SW480 (cell line): ENCODE measurements around the gene TUBG2.

Experiments
- DNase-seq: peaks from one replicate; pipeline ENCODE4 v3.0.0-alpha.2; 2016; ENCODE audit warnings: low spot score

The TUBG2 gene

DNA sequence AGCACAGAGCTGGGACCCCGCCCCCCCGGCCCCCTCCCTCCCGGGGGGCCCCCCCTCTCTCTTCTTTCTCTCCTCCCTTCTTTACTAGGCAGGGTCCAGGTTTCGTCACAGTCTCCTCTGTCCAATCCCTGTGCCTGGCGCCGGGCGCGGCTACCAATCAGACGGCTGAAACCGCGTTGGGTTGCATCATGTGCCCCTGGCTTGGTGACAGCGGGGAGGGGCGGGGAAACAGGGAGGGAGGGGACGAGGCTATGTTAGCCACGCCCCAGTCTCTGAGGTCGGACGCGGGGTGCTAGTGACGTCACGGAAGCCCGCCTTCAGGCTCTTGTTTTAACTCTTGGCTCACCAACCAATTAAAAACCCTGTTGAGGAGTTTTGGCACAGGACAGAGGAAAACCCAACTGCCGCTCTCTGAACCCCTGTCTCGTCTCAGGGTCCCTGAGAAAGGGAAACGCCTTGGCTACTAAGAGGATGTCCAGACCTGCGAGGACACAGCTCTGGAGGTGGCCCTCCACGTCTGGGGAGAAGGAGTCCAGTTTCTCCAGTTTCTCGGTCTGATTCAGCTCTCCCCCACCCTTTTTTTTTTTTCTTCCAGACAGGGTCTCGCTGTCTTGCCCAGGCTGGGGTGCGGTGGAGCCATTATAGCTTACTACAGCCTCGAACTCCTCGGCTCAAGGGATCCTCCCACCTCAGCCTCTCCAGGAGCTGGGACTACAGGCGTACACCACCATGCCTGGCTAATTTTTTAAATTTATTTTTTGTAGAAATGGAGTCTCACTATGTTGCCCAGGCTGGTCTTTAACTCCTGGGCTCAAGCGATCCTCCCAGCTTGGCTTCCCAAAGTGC, 18.2 kb downstream of the TUBG2 start:
- peak; percentile 99 for DNase-seq

DNA sequence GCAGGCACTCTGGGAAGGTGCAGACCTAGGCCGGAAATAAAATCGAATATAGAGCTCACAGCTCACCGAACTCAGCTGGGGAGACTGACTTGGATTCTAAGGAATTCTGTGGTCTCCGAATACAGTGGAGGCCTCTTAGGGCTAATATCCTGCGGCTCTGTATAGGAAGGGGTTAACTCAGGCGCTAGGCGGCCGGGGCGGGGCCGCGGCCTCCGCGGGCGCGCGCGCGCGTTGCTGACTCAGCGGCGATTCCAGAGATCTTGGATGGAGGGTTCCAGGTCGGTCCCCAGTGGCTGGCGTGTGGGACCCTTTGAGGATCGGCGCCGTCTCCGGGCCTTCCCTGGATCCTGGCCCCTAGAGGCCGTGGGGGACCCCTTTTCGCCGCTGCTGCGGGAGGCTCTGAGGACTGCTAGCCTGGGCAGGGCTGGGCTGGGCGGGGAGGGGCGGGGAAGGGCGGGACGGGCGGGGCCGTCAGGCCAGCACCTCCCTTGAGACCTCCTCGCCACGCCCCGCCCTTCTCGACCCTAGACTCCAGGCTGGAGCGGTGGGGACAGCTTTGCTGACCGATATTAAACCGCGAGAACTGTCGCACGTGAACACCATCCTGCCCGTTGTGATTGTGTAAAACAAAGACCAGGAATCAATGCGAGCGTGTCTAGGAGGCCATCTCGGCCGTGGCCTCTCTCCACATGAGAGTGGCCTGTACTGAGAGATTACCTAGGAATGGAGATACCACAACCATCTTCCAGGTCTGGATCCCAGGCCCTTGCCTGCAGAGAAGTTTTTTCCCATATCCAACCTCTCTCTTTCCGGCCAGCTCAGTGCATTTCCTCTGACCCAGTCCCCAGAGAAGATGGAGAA, 19.1 kb downstream of the TUBG2 start:
- DNase-seq, result peak; percentile 90

DNA sequence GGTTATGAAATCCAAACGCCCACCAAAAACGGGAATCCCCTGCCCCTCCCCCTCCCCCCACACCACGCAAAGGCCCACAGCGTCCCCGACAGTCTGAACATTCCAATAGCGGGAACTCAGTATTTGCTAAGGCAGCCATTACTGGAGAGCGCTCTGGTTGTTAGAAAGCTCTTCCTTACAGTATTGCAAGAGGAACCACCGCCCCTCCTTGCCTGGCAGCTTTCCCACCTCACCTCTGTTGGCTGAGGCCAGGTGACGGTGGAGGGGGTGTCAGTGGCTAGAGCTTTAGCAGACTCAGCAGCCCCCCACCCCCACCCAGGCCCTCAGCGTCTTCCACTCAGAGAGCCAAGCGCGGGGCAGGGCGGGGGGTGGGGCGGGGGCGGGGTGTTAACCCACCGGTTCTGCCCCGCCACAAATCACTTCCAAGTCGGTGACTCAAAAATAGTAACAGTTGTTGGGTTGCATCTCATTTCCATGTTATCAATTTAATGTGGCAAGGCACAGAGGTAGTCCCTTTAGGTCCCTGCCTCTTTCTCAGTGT, 19.9 kb downstream of the TUBG2 start:
- peak; percentile 74 for DNase-seq

DNA sequence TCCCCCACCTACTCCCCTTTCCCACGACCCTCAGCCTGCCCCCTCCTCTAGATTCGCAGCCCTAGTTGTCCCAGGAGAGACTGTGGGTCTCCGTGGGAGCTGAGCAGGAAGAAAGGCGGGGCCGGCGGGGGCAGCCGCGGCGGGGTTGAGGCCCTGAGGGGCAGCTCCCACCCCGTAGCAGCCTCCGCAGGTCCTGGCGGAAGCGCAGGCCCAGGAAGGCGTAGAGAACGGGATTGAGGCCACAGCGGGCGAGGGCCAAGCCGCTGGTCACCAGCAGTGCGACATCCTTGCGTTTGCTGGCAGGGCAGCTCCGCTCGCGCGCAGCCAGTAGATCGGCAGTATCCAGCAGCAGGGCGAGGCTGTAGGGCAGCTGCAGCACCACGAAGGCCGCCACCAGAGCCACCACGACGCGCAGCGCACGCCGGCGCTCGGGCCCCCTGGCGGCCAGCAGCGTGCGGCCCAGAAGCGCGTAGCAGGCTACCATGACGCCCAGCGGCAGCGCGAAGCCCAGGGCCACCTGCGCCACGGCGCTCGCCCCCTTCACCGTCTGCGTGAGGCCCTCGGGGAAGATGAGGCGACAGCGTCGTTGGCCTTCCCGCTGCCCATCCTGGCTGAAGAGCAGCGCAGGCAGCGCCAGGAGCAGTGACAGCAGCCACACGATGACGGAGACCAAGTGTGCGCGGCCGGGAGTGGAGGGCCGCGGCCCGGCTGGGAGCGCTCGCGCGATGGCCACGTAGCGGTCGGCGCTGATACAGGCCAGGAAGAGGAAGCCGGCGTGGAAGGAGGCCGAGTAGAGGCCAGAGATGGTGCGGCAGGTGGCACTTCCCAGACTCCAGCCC, 20.6 kb downstream of the TUBG2 start:
- peak; percentile 91 for DNase-seq

DNA sequence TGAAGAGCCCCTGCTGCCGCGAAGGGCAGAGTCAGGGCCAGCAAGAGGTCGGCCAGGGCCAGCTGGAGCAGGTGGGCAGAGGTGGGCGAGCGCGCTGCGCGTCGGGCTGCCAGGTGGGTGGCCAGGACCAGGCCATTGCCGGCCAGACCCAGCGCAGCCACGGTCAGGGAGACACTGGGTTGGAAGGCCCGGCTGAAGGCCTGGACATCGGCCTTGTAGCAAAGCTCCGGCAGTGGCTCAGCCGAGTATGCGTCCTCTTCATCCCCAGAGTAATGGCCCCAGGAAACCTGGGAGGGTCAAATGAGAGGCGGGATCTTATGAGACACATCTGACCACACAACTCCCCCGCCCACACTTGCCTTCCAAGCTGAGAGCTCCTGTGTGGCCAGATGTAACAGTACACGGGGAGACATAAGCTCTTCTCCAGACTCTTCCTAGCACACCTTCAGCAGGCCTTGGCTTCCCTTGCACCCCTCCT, 21.3 kb downstream of the TUBG2 start:
- no peak for DNase-seq

DNA sequence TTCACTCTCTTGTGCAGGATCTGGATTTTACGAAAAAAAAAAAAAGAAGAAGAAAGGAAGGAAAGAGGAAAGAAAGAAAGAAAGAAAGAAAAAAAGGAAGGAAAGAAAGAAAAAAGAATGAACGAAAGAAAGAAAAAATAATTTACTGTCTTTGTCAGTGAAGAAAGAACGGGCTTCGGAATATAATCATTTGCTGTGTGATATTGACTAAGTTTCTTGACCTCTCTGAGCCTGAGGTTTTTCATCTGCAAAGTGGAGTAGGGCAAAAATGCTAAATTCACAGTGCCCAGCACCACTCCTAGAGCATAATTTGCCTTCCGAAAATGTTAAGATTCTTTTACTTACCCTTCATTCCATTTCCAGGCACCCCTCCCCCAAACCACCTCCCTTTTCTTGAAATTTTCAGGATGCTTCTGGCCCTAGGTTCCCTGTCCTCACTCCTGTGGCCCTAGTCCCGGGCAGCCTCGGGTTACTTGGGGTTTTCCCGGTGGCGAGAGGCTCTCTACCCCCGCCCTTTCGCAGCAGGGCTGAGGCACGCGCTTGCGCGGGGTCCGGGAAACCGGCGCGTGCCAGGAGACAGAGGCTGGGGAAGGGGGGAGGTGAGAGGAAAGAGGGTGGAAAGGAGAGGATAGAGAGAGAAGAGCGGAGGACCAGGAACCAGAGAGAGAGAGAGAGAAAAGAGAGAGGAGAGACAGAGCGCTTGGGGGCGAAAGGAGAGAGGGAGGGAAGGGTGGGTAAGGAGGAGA, 23.1 kb downstream of the TUBG2 start, which contains the start of gene CNTNAP1:
TSS of gene CNTNAP1 (plus strand) at position 556 of the 746 bp plus-strand sequence. CDS start 299 bp downstream, outside the sequence.
- peak; percentile 36 for DNase-seq

DNA sequence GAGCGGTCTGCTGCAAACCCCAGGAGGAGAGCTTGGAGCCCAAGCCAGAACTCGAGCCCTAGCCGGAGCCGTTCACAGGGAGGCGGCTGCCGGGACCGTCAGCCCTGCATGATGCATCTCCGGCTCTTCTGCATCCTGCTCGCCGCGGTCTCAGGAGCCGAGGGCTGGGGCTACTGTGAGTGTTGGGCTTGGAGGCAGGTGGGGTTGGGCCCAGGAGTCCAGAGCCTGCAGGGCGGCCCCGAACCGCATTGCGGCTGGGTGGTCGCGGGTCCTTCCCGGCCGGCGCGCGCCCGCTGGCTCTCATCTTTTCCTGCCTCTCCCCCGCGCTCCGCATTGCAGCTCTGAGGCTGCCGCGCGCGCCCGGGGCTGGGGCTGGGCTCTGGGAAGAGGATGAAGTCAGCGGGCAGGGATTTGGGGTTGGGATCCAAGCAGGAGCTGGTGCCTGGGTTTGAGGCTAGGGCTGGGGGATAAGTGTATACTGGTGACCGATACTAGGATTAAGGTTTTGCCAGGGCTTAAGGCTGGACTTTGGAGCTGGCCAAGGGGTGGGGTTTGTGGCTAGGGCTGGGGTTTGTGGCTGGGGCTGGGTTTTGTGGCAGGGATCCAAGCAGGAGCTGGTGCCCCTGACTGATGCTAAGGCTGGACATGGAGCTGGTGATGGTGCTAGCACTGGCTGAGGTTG, 23.8 kb downstream of the TUBG2 start:
- peak; percentile 61 for DNase-seq

DNA sequence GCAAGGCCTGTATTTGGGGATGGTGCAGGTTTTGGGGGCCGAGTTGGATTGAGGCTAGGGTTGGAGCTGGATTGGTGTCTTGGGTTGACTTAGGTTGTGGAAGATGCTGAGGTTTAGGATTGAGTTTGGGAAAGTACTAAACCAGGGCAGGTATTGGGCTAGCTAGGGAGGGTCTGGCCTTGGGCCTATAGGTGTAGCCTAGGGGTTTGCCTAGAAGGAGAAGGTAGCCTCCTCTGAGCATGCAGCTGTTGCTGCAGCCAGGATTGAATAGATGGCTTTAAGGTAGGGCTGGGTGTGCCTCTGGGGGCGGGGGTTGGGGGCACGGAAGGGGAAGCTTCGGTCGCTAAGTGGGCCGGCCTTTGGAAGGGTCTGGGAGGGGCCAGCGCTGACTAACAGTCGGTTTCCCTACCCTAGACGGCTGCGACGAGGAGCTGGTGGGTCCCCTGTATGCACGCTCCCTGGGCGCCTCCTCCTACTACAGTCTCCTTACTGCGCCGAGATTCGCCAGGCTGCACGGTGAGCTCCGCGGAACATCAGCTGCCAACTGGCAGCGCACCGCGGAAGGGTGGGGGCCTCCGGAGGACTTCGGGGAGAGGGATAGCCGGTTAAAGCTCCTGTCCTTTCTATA, 24.4 kb downstream of the TUBG2 start:
- DNase-seq, result no peak

DNA sequence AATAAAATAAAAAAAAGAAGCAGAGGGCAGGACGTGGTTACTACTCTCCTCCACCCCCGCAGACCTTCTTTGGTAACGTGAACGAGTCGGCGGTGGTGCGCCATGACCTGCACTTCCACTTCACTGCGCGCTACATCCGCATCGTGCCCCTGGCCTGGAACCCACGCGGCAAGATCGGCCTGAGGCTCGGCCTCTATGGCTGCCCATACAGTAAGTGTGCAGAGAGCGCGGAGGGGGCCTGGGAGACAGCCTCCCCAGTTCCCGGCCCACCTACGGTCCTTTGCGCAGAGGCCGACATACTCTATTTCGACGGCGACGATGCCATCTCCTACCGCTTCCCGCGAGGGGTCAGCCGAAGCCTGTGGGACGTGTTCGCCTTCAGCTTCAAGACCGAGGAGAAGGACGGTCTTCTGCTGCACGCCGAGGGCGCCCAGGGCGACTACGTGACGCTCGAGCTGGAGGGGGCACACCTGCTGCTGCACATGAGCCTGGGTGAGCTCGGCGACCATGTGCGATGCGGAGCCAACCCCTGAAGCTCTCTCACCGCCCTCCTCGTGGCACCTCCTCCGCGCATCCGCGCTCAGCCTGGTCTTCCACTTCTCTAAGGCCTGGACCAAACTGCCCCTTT, 26.0 kb downstream of the TUBG2 start:
- DNase-seq, result no peak

DNA sequence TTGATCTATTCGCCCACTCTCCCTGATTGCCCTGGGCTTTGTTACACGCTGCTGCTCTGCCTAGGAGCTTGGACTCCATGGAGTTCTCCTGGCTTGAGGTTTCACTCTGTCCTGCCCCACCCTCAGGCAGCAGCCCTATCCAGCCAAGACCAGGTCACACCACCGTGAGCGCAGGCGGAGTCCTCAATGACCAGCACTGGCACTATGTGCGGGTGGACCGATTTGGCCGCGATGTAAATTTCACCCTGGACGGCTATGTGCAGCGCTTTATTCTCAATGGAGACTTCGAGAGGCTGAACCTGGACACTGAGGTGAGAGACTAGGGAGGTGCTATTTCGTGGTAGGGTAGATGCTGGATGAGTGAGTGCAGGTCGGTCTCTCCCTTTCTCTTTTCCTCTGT, 26.7 kb downstream of the TUBG2 start:
- no peak for DNase-seq

DNA sequence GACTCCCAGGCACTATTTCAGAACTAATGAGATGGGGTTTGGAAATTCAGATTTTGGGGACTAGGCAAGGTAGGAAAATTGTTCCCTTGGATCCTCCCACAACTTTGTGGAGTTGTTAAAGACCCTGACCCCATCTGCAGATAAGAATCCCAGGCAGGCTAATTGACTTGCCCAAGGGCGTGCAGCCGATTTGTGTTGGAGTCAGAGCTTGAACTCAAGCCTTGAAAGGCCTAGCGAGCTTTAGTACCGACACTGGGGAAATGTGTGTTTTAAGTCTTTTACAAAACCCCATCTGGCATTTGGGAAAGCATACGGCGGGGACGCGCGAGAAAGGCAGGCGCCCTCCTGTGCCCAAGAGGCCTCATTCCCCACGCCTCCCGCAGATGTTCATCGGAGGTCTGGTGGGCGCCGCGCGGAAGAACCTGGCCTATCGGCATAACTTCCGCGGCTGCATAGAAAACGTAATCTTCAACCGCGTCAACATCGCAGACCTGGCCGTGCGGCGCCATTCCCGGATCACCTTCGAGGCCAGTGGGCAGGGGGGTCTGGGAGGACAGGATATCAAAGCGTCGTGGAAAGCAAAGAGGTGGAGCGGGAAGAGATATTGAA, 27.5 kb downstream of the TUBG2 start:
- DNase-seq, result no peak

DNA sequence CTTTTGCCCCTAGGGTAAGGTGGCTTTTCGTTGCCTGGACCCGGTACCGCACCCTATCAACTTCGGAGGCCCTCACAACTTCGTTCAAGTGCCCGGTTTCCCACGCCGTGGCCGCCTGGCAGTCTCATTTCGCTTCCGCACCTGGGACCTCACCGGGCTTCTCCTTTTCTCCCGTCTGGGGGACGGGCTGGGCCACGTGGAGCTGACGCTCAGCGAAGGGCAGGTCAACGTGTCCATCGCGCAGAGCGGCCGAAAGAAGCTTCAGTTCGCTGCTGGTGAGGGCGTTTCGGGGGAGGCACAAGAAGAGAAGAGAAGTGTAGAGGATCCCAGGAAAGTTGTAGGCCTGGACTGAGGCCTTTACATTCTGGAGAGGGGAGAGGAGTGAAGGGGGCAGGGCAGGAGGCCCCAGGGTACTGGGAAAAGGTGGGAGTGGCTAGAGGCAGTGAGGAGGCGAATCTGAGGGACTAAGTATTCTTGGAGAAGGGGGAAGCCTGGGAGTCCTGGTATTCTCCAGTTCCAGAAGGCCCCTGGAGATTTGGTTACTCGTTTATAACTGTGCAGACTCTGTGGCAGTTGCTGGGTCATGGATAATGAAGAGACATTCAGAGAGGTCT, 28.7 kb downstream of the TUBG2 start:
- DNase-seq, result no peak

DNA sequence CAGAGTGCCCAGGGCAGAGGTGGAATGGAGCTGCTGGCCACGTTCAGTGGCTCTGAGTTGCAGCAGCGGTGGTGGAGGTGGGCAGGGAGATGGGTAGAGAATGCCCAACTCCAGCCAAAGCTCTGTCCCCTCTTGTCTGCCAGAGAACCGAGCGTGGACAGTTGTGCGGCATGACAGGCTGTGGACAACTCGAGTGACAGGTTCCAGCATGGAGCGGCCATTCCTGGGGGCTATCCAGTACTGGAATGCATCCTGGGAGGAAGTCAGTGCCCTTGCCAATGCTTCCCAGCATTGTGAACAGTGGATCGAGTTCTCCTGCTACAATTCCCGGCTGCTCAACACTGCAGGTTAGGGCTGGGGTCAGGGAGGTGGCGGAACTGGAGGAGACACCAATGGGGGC, 31.5 kb downstream of the TUBG2 start:
- no peak for DNase-seq

DNA sequence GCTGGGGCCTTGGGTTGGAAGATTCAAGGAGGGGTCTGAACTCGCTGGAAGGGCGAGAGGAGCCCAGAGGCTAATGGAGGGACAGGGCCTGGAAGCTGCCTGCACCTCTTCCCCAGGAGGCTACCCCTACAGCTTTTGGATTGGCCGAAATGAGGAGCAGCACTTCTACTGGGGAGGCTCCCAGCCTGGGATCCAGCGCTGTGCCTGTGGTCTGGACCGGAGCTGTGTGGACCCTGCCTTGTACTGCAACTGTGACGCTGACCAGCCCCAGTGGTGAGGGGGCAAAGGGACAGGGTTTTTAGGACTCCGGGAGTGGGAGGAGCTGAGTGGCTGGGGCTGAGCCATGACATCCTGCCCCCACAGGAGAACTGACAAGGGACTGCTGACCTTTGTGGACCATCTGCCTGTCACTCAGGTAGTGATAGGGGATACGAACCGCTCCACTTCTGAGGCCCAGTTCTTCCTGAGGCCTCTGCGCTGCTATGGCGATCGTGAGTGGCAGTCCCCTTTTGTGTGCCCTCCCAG, 32.0 kb downstream of the TUBG2 start:
- no peak for DNase-seq

DNA sequence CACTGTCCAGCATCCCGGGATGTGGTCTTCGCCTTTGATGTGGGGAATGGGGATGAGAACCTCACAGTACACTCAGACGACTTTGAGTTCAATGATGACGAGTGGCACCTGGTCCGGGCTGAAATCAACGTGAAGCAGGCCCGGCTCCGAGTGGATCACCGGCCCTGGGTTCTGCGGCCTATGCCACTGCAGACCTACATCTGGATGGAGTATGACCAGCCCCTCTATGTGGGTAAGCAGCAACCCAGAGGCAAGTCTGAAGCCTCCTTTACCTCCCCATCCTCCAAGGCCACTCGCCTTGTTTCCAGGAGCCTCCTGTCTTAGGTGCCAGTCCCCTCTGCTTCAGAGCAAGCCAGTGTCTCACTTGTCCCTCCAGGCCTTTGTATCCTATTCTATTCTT, 33.4 kb downstream of the TUBG2 start:
- no peak for DNase-seq

DNA sequence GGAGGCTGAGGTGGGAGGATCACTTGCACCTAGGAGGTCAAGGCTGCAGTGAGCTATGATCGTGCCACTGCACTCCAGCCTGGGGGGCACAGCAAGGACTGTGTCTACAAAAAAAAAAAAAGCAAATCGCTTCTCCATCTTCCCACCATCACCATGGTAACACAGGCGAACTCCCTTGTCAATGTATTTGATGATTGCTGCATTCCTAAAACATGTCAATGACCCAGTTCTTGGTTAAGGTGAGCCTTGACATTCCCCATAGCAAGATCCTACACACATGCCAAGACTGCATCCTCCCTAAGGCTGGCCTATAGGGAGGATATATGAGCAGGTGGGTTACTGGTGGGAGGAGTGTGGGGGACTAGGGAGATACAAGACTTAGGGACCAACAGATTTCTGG, 35.4 kb downstream of the TUBG2 start:
- DNase-seq, result no peak

DNA sequence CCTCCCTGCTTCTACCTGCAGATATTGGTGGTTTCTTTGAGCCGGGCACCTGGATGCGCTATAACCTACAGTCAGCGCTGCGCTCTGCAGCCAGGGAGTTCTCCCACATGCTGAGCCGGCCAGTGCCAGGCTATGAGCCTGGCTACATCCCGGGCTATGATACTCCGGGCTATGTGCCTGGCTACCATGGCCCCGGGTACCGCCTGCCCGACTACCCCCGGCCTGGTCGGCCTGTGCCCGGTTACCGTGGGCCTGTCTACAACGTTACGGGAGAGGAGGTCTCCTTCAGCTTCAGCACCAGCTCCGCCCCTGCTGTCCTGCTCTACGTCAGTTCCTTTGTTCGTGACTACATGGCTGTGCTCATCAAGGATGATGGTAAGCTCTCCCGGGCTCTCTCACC, 36.4 kb downstream of the TUBG2 start:
- DNase-seq, result no peak

DNA sequence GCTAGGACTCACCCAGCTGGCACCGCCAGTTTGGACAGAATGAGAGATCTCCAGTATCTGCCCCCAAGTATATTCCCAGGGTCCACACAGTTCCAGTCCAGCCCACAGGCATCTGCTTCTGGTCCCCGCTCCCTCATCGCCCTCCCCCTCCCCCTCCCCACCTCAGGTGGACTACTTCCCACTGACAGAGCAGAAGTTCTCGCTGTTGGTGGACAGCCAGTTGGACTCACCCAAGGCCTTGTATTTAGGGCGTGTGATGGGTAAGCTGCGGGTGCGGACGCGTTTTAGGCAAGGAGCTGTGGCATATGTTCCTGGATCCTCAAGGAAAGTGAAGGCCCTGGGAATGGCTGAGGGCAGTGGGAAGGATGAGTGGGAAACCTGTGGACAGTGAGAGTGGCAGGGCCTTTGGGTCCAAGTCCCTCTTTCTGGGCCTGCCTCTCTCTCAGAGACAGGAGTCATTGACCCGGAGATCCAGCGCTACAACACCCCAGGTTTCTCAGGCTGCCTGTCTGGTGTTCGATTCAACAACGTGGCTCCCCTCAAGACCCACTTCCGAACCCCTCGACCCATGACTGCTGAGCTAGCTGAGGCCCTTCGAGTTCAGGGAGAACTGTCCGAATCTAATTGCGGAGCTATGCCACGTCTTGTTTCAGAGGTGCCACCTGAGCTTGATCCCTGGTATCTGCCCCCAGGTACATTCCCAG, 38.2 kb downstream of the TUBG2 start:
- DNase-seq, result no peak
